NCI-H446 (cell line): ENCODE data around the gene OSCAR.

Experiments
- DNase-seq, 2 experiments: peaks; one replicate each; lab custom pipeline; 2025; lab: John Stamatoyannopoulos, UW

Gene OSCAR

DNA sequence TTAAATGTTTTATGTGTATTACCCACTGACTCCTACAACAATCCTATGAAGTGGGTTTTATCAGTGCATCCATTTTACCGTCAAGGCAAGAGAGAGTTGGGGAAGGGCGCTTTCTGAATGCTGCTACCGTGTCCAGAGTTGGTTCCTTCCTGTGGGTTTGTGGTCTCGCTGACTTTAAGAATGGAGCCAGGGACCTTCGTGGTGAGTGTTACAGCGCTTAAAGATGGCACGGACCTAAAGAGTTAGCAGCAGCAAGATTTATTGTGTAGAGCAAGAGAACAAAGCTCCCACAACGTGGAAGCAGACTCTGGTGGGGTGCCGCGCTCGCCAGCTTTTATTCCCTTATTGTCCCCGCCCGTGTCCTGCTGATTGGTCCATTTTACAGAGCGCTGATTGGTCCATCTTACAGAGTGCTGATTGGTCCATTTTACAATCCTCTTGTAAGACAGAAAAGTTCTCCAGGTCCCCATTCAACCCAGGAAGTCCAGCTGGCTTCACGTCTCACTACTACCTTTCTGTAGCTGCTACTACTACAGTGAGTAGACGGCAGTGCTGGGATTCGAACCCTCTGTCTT is 6.1 kb downstream of the OSCAR start:
- DNase-seq, result no peak

DNA sequence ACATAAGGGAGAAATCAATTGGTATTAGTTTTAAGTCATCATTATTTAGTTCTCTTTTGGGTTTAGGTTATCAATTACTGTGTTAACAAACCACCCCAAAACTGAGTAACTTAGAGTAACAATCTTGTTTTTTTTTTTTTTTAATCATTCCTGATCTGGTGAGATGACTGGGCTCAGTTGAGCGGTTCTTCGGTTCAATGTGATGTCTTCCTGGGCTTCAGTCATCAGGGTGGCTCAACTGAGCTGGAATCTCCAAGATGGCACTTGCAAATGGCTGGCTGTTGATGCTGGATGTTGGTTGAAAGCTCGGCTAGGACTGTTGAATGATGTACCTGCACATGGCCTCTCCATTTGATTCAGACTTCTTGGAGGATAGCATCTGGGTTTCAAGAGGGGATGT is 16.2 kb downstream of the OSCAR start:
- DNase-seq, result no peak

DNA sequence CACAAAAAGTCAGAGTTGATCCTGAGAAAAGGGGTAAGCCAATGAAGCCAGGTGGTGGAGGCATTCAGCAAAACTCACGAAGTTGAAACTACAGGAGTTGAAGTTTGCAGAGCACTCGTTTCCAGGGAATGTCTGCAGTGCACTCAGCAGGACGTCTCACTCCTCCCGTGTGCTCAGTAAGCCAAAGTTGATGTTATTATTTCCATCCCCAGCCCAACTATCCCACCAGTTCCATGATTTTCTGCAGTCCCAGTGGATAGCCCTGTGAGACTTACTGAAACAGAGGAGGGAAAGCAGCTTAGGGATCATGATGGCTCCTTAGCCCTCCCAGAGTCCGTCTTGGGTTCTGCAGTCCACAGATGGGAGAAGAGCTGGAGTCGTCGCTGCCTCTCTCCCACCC is 19.6 kb downstream of the OSCAR start, which contains the start of gene TARM1:
TSS of gene TARM1 (minus strand) at position 334 of the 400 bp plus-strand sequence. CDS start at position 309, 25 bp downstream.
- no peak for DNase-seq

DNA sequence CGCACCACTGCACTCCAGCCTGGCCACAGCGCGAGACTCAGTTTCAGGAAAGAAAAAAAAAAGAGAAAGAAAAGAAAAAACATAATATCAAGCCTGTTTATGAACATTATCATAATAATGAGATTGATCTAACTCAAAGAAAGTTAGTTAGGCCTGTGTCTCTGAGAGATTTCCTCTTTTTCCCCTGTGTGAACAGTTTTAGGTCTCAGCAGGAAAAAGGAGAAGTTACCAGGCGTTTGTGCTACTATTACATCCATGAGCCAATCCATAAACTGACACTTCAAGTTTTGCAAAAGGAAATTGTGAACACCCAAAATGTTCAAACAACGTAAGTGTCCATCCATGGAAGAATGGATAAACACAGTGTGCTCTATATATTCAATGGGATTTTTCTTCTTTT is 23.3 kb downstream of the OSCAR start:
- no peak for DNase-seq

DNA sequence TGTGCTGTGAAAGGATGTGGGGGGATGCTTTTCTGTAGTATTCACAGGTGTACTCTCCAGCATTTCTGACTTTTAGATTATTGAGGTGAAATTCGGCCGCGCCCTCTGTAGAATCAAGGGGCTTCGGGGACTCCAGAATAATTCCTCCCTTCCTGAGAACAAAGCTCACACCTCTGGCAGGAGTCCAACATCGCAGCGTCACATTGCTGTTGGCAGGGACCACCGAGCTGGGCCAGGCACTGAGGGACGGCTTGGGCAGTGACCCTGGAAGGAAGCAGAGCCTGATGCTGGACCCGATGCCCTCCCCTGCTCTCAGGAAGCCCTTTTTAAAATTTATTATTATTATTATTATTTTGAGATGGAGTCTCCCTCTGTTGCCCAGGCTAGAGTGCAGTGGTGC is 25.8 kb downstream of the OSCAR start:
- no peak for DNase-seq

DNA sequence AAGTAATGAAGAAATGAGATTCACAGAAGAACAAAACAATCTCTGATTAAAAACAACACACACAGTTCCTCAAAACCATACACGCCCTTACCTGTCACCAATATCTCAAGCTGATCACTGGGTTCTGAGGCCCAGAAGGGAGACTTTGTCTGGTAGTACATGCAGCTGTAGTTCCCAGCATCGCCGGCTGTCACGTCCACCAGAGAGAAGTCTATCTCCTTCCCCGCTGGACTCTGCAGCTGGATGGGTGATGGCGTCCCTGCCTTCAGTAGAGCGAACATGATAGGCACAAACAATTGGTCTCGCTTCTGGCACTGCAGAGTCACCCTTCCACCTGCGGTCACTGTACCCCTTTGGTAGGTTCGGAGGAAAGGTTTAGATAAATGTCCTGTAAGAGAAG is 26.8 kb downstream of the OSCAR start:
- no peak for DNase-seq

DNA sequence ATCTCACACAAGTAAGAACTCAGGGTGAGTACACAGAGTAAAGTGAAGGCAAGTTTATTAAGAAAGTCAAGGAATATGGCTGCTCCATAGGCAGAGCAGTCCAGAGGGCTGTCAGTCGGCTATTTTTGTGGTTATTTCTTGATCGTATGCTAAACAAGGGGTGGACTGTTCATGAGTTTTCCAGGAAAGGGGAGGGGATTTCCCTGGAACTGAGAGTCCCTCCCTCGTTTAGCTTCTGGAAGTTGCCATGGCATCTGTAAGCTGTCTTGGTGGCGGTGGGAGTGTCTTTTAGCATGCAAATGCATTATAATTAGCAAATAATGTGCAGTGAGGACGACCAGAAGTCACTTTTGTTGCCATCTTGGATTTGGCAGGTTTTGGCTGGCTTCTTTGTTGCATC is 31.1 kb downstream of the OSCAR start:
- DNase-seq, result no peak

DNA sequence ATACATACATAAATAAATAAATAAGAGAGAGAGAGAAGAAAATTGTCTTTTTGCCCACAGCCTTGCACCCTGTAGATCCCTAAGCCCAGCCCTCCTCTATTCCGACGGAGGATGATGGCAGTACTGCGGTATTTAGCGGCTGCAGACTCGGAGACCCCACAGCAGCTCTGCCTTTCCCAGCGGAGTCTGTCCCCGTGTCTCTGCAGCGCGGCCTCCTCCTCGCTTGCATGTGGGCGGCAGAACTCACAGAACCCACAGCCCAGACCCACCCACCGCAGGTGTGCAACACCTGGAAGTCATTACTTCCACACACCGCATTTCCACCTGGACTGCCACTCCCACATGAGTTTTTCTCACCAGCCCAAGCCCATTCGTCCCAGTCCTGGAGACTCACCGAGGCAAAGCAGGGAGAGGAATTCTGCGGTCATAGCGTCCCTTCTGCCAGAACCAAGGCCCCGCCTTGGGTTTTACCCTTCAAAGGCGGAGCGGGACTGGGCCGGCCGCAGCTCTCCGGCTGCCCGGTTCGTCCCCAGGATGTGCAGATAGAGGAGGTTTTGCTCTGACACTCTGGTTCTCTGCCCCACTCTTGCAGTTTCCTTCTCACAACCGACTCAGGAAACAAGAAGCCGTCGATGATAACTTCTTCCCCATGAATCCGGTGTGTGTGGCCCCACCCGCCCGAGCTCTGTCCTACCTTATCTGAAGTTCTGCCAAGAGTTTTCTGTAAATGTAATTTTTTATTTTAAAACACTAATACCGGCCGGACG is 37.1 kb downstream of the OSCAR start, which contains the start of gene VSTM1:
TSS of gene VSTM1 (minus strand) at position 548 of the 767 bp plus-strand sequence. CDS start at position 428, 120 bp downstream.
- DNase-seq, result no peak

DNA sequence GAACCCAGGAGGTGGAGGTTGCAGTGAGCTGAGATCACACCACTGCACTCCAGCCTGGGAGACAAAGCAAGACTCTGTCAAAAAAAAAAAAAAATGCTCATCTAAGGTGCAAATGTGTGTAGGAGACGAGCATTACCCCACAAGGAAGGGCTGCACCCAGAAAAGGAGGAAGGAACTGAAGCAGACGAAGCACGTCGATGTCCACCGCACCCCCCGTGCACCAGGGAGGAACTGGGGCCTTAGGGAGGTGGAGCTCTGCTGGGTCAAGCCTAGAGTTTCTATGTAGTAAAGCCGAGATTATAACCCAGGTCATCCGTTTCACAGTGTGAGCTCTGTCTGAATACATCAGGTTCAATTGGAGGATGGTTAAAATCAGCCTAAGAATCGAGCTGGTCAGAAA is 38.0 kb downstream of the OSCAR start:
- DNase-seq, result no peak

DNA sequence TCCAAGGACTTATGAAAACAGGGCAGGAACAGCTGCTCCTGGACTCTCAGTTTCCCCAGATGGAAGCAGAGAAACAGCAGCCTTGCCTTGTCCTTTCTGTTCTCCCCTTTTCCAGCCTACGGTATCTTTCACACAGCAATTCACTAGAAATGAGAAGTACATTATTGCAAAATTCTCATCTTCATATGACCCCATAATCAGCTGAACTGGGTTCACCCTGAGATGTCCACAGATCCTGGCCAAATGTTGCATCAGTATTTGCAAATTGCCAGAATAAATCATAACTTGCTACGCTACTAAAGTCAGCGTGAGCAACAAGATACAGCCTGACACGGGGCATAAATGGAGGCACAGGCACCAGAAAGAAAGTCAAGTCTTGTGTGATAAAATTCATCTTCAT is 53.0 kb downstream of the OSCAR start:
- no peak for DNase-seq

DNA sequence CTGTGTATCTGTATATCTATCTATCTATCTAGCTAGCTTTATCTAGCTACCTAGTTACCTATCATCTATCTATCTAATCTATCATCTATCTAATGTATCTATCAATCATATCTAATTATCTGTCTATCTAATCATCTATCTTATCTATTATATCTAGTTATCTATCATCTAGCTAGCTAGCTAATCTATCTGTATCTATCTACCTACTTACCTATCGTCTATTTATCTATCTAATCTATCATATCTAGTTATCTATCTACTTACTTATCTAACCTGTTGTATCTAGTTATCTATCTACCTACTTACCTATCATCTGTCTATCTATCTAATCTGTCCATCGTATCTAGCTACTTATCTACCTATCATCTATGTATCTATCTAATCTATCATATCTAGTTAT is 54.8 kb downstream of the OSCAR start:
- no peak for DNase-seq
